H9 (cell line): ENCODE results near the gene FARP2. TPM values are rescaled to one million over a fixed set of nuclear protein-coding genes. Genes with fewer than 3 reads are reported as not detected.

Experiments used
- DNase-seq: peaks from one replicate; pipeline ENCODE4 v3.0.0-alpha.2; 2017
- H2AFZ ChIP-seq: one replicate; pipeline ENCODE4 v1.6.1; 2013; ENCODE audit warnings: mild to moderate bottlenecking, low read length, control low read depth, moderate library complexity
- H2AK5ac ChIP-seq: 2 replicates; pipeline ENCODE4 v1.6.1; 2013; ENCODE audit warnings: low read length, control low read depth, mixed read lengths; ENCODE audit not compliant: insufficient read length
- H2BK120ac ChIP-seq: one replicate; pipeline ENCODE4 v1.6.1; 2013; ENCODE audit warnings: low read depth, mild to moderate bottlenecking, low read length, control low read depth, inconsistent platforms; ENCODE audit not compliant: poor library complexity, severe bottlenecking
- H2BK12ac ChIP-seq: 2 replicates; pipeline ENCODE4 v1.6.1; 2013; ENCODE audit warnings: low read length, control low read depth, mixed read lengths, low read depth; ENCODE audit not compliant: insufficient read length
- H2BK15ac ChIP-seq: 2 replicates; pipeline ENCODE4 v1.6.1; 2013; ENCODE audit warnings: low read depth, low read length, control low read depth
- H2BK20ac ChIP-seq: one replicate; pipeline ENCODE4 v1.6.1; 2013; ENCODE audit warnings: low read depth, mild to moderate bottlenecking, low read length, control low read depth, inconsistent platforms; ENCODE audit not compliant: poor library complexity, severe bottlenecking
- H2BK5ac ChIP-seq: 2 replicates; pipeline ENCODE4 v1.6.1; 2013; ENCODE audit warnings: low read length, control low read depth, mixed read lengths; ENCODE audit not compliant: insufficient read length
- H3K14ac ChIP-seq: 2 replicates; pipeline ENCODE4 v1.6.1; 2013; ENCODE audit warnings: low read length, control low read depth; ENCODE audit not compliant: insufficient read depth
- H3K18ac ChIP-seq: 2 replicates; pipeline ENCODE4 v1.6.1; 2013; ENCODE audit warnings: low read depth, mild to moderate bottlenecking, mixed read lengths, low read length, control low read depth; ENCODE audit not compliant: insufficient read length
- H3K23ac ChIP-seq: 2 replicates; pipeline ENCODE4 v1.6.1; 2013; ENCODE audit warnings: low read length, control low read depth, mixed read lengths, low read depth; ENCODE audit not compliant: insufficient read length
- H3K23me2 ChIP-seq: 2 replicates; pipeline ENCODE4 v1.6.1; 2013; ENCODE audit warnings: low read depth, mild to moderate bottlenecking, mixed read lengths, low read length, control low read depth; ENCODE audit not compliant: insufficient read length, poor library complexity, severe bottlenecking
- H3K27ac ChIP-seq: 2 replicates; pipeline ENCODE4 v1.5.1; 2013; ENCODE audit warnings: low read length, control low read depth, mixed read lengths, low read depth; ENCODE audit not compliant: insufficient read length
- H3K27me3 ChIP-seq: 2 replicates; pipeline ENCODE4 v1.6.1; 2013; ENCODE audit warnings: low read length, control low read depth, inconsistent platforms; ENCODE audit not compliant: insufficient read depth
- H3K4ac ChIP-seq: 2 replicates; pipeline ENCODE4 v1.6.1; 2013; ENCODE audit warnings: low read depth, mild to moderate bottlenecking, control low read depth, inconsistent platforms, low read length, moderate library complexity
- H3K4me1 ChIP-seq: 2 replicates; pipeline ENCODE4 v1.6.1; 2013; ENCODE audit warnings: low read length, control low read depth, inconsistent platforms; ENCODE audit not compliant: insufficient read depth
- H3K4me2 ChIP-seq: 2 replicates; pipeline ENCODE4 v1.6.1; 2013; ENCODE audit warnings: low read length, control low read depth, mixed read lengths; ENCODE audit not compliant: insufficient read length, insufficient read depth
- H3K56ac ChIP-seq: 2 replicates; pipeline ENCODE4 v1.6.1; 2013; ENCODE audit warnings: low read depth, mild to moderate bottlenecking, mixed read lengths, low read length, control low read depth; ENCODE audit not compliant: insufficient read length
- H3K79me1 ChIP-seq: 2 replicates; pipeline ENCODE4 v1.6.1; 2013; ENCODE audit warnings: low read depth, mild to moderate bottlenecking, moderate library complexity, low read length, control low read depth, inconsistent platforms; ENCODE audit not compliant: insufficient read depth, poor library complexity, severe bottlenecking
- H3K79me2 ChIP-seq: 2 replicates; pipeline ENCODE4 v1.6.1; 2013; ENCODE audit warnings: low read length, control low read depth, inconsistent platforms; ENCODE audit not compliant: insufficient read depth
- H3K9ac ChIP-seq: 2 replicates; pipeline ENCODE4 v1.6.1; 2013; ENCODE audit warnings: low read length, control low read depth, mixed read lengths; ENCODE audit not compliant: insufficient read length; ENCODE audit errors: extremely low read depth
- H3K9me3 ChIP-seq: one replicate; pipeline ENCODE4 v1.6.1; 2013; ENCODE audit warnings: low read depth, low read length, inconsistent platforms; ENCODE audit not compliant: control insufficient read depth
- H3T11ph ChIP-seq: one replicate; pipeline ENCODE4 v1.6.1; 2013; ENCODE audit warnings: mild to moderate bottlenecking, low read length, control low read depth, inconsistent platforms
- H4K20me1 ChIP-seq: one replicate; pipeline ENCODE4 v1.6.1; 2013; ENCODE audit not compliant: control insufficient read depth, insufficient read length, insufficient read depth
- H4K5ac ChIP-seq: 2 replicates; pipeline ENCODE4 v1.6.1; 2013; ENCODE audit warnings: low read depth, mild to moderate bottlenecking, mixed read lengths, low read length, control low read depth; ENCODE audit not compliant: insufficient read length
- H4K8ac ChIP-seq: replicated peaks from 2 replicates; pipeline ENCODE4 v1.6.1; 2013; ENCODE audit warnings: low read length, control low read depth, mixed read lengths, low read depth; ENCODE audit not compliant: insufficient read length
- H4K91ac ChIP-seq: 2 replicates; pipeline ENCODE4 v1.6.1; 2013; ENCODE audit warnings: low read depth, mild to moderate bottlenecking, moderate library complexity, mixed read lengths, low read length, control low read depth; ENCODE audit not compliant: insufficient read length
- H3K27ac Mint-ChIP-seq, 3 experiments: 2 replicates in 2 of 3; 3 replicates in 1 of 3; pipeline ENCODE4 v1.8.0; 2020 to 2021; ENCODE audit warnings: mixed read lengths in 3 of 3, mild to moderate bottlenecking in 1 of 3, moderate library complexity in 1 of 3
- H3K27me3 Mint-ChIP-seq: 2 replicates; pipeline ENCODE4 v1.8.0; 2021; ENCODE audit warnings: low read depth, mild to moderate bottlenecking, moderate library complexity, mixed read lengths
- H3K36me3 Mint-ChIP-seq, 3 experiments: 2 replicates in 2 of 3; 3 replicates in 1 of 3; pipeline ENCODE4 v1.8.0; 2020 to 2021; ENCODE audit warnings: low read depth in 3 of 3, mixed read lengths in 3 of 3; ENCODE audit not compliant: insufficient read depth in 1 of 3
- H3K4me1 Mint-ChIP-seq, 2 experiments: 2 replicates each; pipeline ENCODE4 v1.8.0; 2020; ENCODE audit warnings: mixed read lengths in 2 of 2
- H3K4me3 Mint-ChIP-seq, 2 experiments: 2 replicates in 1 of 2; 3 replicates in 1 of 2; pipeline ENCODE4 v1.8.0; 2020 to 2021; ENCODE audit warnings: mild to moderate bottlenecking in 2 of 2, mixed read lengths in 2 of 2, moderate library complexity in 1 of 2
- H3K9me3 Mint-ChIP-seq, 2 experiments: 2 replicates in 1 of 2; 3 replicates in 1 of 2; pipeline ENCODE4 v1.8.0; 2020; ENCODE audit warnings: mild to moderate bottlenecking in 2 of 2, mixed read lengths in 2 of 2, moderate library complexity in 1 of 2
- CTCF ChIP-seq: fragments of 200-600 bp; sonication (generic); conservative IDR thresholded peaks from 3 replicates; pipeline ENCODE4 v1.8.0; 2021; ENCODE audit warnings: antibody characterized with exemption, mild to moderate bottlenecking
- WGBS: extraction: QIAGEN DNeasy Blood & Tissue Kit; methylation state at CpG from one replicate; pipeline ENCODE4 v1.1.7; 2013; ENCODE audit warnings: missing lambda C conversion rate, low lambda C conversion rate, mixed read lengths; ENCODE audit not compliant: insufficient read length; ENCODE audit errors: extremely low coverage; 5-methylcytosine and 5-hydroxymethylcytosine counted together
- total RNA-seq: library from RNA; stranded (reverse); gene quantifications from 2 replicates; pipeline ENCODE4 v1.2.1, GENCODE V29; 2021

FARP2 gene
- total RNA-seq, 1 experiment from 2014 or later = 33.9 TPM

- H2BK12ac ChIP-seq = no peak overlapping the region
- H4K8ac ChIP-seq = no peak overlapping the region
- H3K14ac ChIP-seq = no peak overlapping the region
- WGBS = no CpG with 5 or more reads among the region's 4 CpGs
- Mint-ChIP-seq H3K27me3 (no peaks in the 10 kb centered on the region), H3K36me3 (peaks cover 5 to 18% (median 13%) of the 10 kb centered on the region in 3 experiments; a peak in 6 of 7 replicates), H3K4me1 (peaks cover 2 to 4% of the 10 kb centered on the region in 2 experiments; a peak in 1 of 4 replicates), H3K4me3 (no peak overlapping the region), H3K9me3 (no peaks in the 10 kb centered on the region), H3K27ac (no peak overlapping the region)
- H2BK15ac ChIP-seq = no peak overlapping the region
- H3K18ac ChIP-seq = no peak overlapping the region
- H3K9ac ChIP-seq = no peak overlapping the region
- H4K91ac ChIP-seq = no peak overlapping the region
- H3T11ph ChIP-seq = no peak overlapping the region
- no peak overlapping the region for H2AK5ac ChIP-seq
- H2AFZ ChIP-seq = no peak overlapping the region
- no peak overlapping the region for H3K23ac ChIP-seq
- no peaks in the 10 kb centered on the region for H3K23me2 ChIP-seq
- no peaks in the 10 kb centered on the region; the same call in 1 of the 2 replicates for H3K4me1 ChIP-seq
- no peaks in the 10 kb centered on the region for H3K27me3 ChIP-seq
- no peak overlapping the region for H3K56ac ChIP-seq
- no peak overlapping the region for H2BK5ac ChIP-seq
- no peak overlapping the region for H3K4me2 ChIP-seq
- no peak overlapping the region for H2BK120ac ChIP-seq
- no peak overlapping the region for H3K27ac ChIP-seq
- no peak for DNase-seq
- no peak overlapping the region for H3K4ac ChIP-seq
- H4K20me1 ChIP-seq = no peaks in the 10 kb centered on the region
- no peak for TF ChIP-seq CTCF
- no peak overlapping the region for H2BK20ac ChIP-seq
- no peak overlapping the region for H4K5ac ChIP-seq
- no peaks in the 10 kb centered on the region for H3K9me3 ChIP-seq
- H3K79me1 ChIP-seq = no peaks in the 10 kb centered on the region
- no peaks in the 10 kb centered on the region for H3K79me2 ChIP-seq
These were observed 25.8 kb downstream of the FARP2 start for GRCh38 chr2:241381872-241382271.
